HepG2 (cell line): ENCODE results near the gene KDM7A. TPM values are rescaled to one million over a fixed set of nuclear protein-coding genes. Genes with fewer than 3 reads are reported as not detected.

ENCODE experiments used
- ATAC-seq: fragments of 200-7000 bp; cut with Tn5 transposase; 3 replicates; pipeline ENCODE4 v1.9.1; 2020; ENCODE audit warnings: mild to moderate bottlenecking, moderate library complexity
- BruUV-seq: library from RNA; stranded (reverse); fragments of 400-500 nt; replicated peaks from 2 replicates; lab custom pipeline; 2021; lab: Mats Ljungman, UMichigan
- CTCF ChIA-PET: fragments of 300-600 bp; formaldehyde crosslinking; extraction: SDS; loops from one replicate; lab custom pipeline; 2021; ENCODE audit warnings: low total read pairs, inconsistent platforms, low intra/inter-chr PET ratio; lab: Yijun Ruan, JAX
- POLR2A ChIA-PET: fragments of 350-600 bp; sonication (Branson Sonifier 250); formaldehyde crosslinking; loops from one replicate; lab custom pipeline; 2020; ENCODE audit warnings: antibody characterized with exemption, inconsistent platforms; lab: Yijun Ruan, JAX
- DNase-seq: peaks from one replicate; pipeline ENCODE4 v3.0.0-alpha.2; 2015; ENCODE audit warnings: low spot score
- FAIRE-seq: peaks from 3 replicates; lab custom pipeline; 2011; peaks lifted over from hg19 to GRCh38; lab: Jason Lieb, UNC
- H2AFZ ChIP-seq: one replicate; pipeline ENCODE4 v1.6.1; 2011; ENCODE audit warnings: low read length, inconsistent platforms
- H3K27ac ChIP-seq: fragments of 300-600 bp; 3 replicates; pipeline ENCODE4 v1.8.0; 2011; ENCODE audit warnings: mixed run types, mild to moderate bottlenecking, mixed read lengths, low read length, inconsistent platforms; ENCODE audit not compliant: insufficient read depth; ENCODE audit errors: extremely low read length
- H3K27me3 ChIP-seq, 2 experiments: fragments of 200-600 bp in 1 of 2; 2 replicates in 1 of 2; 3 replicates in 1 of 2; pipeline versions ENCODE4 v1.6.0 to v1.8.0; 2011; ENCODE audit warnings: low read length in 2 of 2, mild to moderate bottlenecking in 2 of 2, moderate library complexity in 2 of 2, inconsistent platforms in 1 of 2; ENCODE audit not compliant: insufficient read depth in 2 of 2, control insufficient read depth in 1 of 2
- H3K36me3 ChIP-seq, 2 experiments: fragments of 200-600 bp in 1 of 2; replicated peaks in 1 of 2; 2 replicates in 1 of 2; 3 replicates in 1 of 2; pipeline versions ENCODE4 v1.5.1 to v1.8.0; 2011; ENCODE audit warnings: low read length in 2 of 2, inconsistent platforms in 1 of 2; ENCODE audit not compliant: insufficient read depth in 2 of 2, control insufficient read depth in 1 of 2
- H3K4me1 ChIP-seq: 2 replicates; pipeline ENCODE4 v1.5.1; 2012; ENCODE audit warnings: low read length, inconsistent platforms; ENCODE audit not compliant: insufficient read depth
- H3K4me2 ChIP-seq: 2 replicates; pipeline ENCODE4 v1.6.0; 2011; ENCODE audit warnings: low read depth, low read length, inconsistent platforms
- H3K4me3 ChIP-seq, 3 experiments: fragments of 200-600 bp in 1 of 3; sonication (generic), shearing (Covaris generic) in 1 of 3; replicated peaks in 1 of 3; 2 replicates each; pipeline ENCODE4 v1.5.1; 2011 to 2016; ENCODE audit warnings: low read length in 3 of 3, inconsistent platforms in 2 of 3, low read depth in 2 of 3, mild to moderate bottlenecking in 2 of 3, control low read depth in 1 of 3, mixed read lengths in 1 of 3; ENCODE audit not compliant: insufficient read depth in 1 of 3
- H3K79me2 ChIP-seq: one replicate; pipeline ENCODE4 v1.6.1; 2011; ENCODE audit warnings: low read length, inconsistent platforms; ENCODE audit not compliant: insufficient read depth
- H3K9ac ChIP-seq: 2 replicates; pipeline ENCODE4 v1.6.0; 2011; ENCODE audit warnings: mild to moderate bottlenecking, low read depth, low read length, inconsistent platforms; ENCODE audit not compliant: insufficient read depth
- H3K9me3 ChIP-seq: 2 replicates; pipeline ENCODE4 v1.5.1; 2012; ENCODE audit warnings: mild to moderate bottlenecking, low read length
- H4K20me1 ChIP-seq: 2 replicates; pipeline ENCODE4 v1.6.0; 2011; ENCODE audit warnings: inconsistent platforms, mild to moderate bottlenecking, low read length, moderate library complexity; ENCODE audit not compliant: insufficient read depth
- GRHL1 ChIP-seq: sonication (generic); formaldehyde crosslinking; conservative IDR thresholded peaks from 2 replicates; pipeline ENCODE4 v1.8.0; 2022; ENCODE audit warnings: missing genetic modification reagents
- PRDM10 ChIP-seq: sonication (generic); formaldehyde crosslinking; IDR thresholded peaks from 2 replicates; pipeline ENCODE4 v1.4.0; 2020; ENCODE audit warnings: low read depth, missing genetic modification reagents
- ZHX2 ChIP-seq, 2 experiments: sonication (generic) in 1 of 2; formaldehyde crosslinking in 1 of 2; IDR thresholded peaks; 2 replicates each; pipeline versions ENCODE4 v1.6.1 to v1.9.0; 2014 to 2022; ENCODE audit warnings: antibody characterized with exemption in 1 of 2, borderline replicate concordance in 1 of 2, inconsistent platforms in 1 of 2, low read depth in 1 of 2, missing genetic modification reagents in 1 of 2
- ZNF253 ChIP-seq: sonication (generic); formaldehyde crosslinking; IDR thresholded peaks from 2 replicates; pipeline ENCODE4 v1.8.0; 2022; ENCODE audit warnings: mild to moderate bottlenecking, missing genetic modification reagents, borderline replicate concordance
- WGBS: methylation state at CpG from one replicate; pipeline ENCODE4 v1.1.6; 2017; ENCODE audit warnings: low lambda C conversion rate; 5-methylcytosine and 5-hydroxymethylcytosine counted together
- in situ Hi-C: cut with HindIII; loops from 2 replicates; pipeline ENCODE4 v1.10.0; 2017; ENCODE audit warnings: low pct_unique_long_range_greater_than_20kb; ENCODE audit not compliant: extremely low pct_ligation_motif_present
- intact Hi-C: fragments of 100-400 bp; cut with micrococcal nuclease; formaldehyde crosslinking; loops from one replicate; pipeline ENCODE4 v1.10.0; 2022; ENCODE audit not compliant: unreplicated experiment
- polyA plus RNA-seq, 8 experiments: library from polyadenylated mRNA; depleted of rRNA in 3 of 8; stranded (reverse) in 7 of 8; unstranded in 1 of 8; fragments of >200 nt; fragmentation: Illumina TruSeq in 4 of 8; extraction: Trizol in 4 of 8; gene quantifications; 2 replicates each; pipeline versions ENCODE4 v1.2.1 to v1.2.3, GENCODE V29; 2011 to 2016; ENCODE audit warnings: low read depth in 4 of 8, missing spikeins in 1 of 8, mixed read lengths in 1 of 8; ENCODE audit not compliant: insufficient read depth in 1 of 8
- total RNA-seq, 5 experiments: library from RNA; depleted of rRNA; stranded (reverse); fragments of >200 nt; fragmentation: Illumina TruSeq; extraction: Trizol; gene quantifications; 2 replicates each; pipeline ENCODE4 v1.2.3, GENCODE V29; 2016; ENCODE audit warnings: low read depth in 1 of 5
- TF ChIP-seq, protein P1 (sequence below): sonication (generic); formaldehyde crosslinking; IDR thresholded peaks from 2 replicates; pipeline ENCODE4 v1.4.0; 2020; ENCODE audit warnings: mild to moderate bottlenecking, missing genetic modification reagents, borderline replicate concordance

The KDM7A gene
- total and polyA plus RNA-seq, 2 of the 13 experiments (the other 11 are each of a cell fraction or from before 2014, with no cell fraction given): 10.8 to 16.8 TPM

- TF ChIP-seq ZHX2 (IDR thresholded peaks at IDR 0.05; ENCODE audit: low read depth) (no peak), ZHX2 (CRISPR knock-in tag; IDR thresholded peaks at IDR 0.05; ENCODE audit: borderline replicate concordance) (no peak), GRHL1 (CRISPR knock-in tag) (no peak)
Measured at GRCh38 chr7:140056431-140057142, 120.2 kb downstream of the KDM7A start (continued).

GRCh38 chr7:140055833-140056232 lies 121.0 kb downstream of the KDM7A start:
- H3K36me3 ChIP-seq: peaks cover 5 to 21% of the 10 kb centered on the region in 2 experiments
- ChIA-PET POLR2A (no interaction called here), CTCF (no interaction called here)
- no TSS peak for BruUV-seq
- no peak overlapping the region for H2AFZ ChIP-seq
- ATAC-seq (no peak), FAIRE-seq (no peak), DNase-seq (no peak)
- in situ Hi-C loops (no loop called here), intact Hi-C loops (no loop called here)
- H3K4me1 ChIP-seq: peaks cover 36% of the 10 kb centered on the region
- no peak overlapping the region for H3K27ac ChIP-seq
- H3K4me3 ChIP-seq: no peak overlapping the region
- no peak overlapping the region for H3K9ac ChIP-seq
- H3K4me2 ChIP-seq: no peak overlapping the region
- no peaks in the 10 kb centered on the region for H3K27me3 ChIP-seq
- H3K9me3 ChIP-seq: no peaks in the 10 kb centered on the region
- 100% methylated on average over 2 of the region's 2 CpGs for WGBS
- H3K79me2 ChIP-seq: peaks cover 13% of the 10 kb centered on the region
- no peaks in the 10 kb centered on the region for H4K20me1 ChIP-seq
- no peak for TF ChIP-seq PRDM10
- TF ChIP-seq, protein P1, sequence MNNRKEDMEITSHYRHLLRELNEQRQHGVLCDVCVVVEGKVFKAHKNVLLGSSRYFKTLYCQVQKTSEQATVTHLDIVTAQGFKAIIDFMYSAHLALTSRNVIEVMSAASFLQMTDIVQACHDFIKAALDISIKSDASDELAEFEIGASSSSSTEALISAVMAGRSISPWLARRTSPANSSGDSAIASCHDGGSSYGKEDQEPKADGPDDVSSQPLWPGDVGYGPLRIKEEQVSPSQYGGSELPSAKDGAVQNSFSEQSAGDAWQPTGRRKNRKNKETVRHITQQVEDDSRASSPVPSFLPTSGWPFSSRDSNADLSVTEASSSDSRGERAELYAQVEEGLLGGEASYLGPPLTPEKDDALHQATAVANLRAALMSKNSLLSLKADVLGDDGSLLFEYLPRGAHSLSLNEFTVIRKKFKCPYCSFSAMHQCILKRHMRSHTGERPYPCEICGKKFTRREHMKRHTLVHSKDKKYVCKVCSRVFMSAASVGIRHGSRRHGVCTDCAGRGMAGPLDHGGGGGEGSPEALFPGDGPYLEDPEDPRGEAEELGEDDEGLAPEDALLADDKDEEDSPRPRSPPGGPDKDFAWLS (CRISPR knock-in tag): no peak
- no peak for TF ChIP-seq ZNF253 (CRISPR knock-in tag)
